Thyroid gland (tissue), 4 donors: ENCODE measurements around the gene AMIGO3. TPM values are rescaled to one million over a fixed set of nuclear protein-coding genes. Genes with fewer than 3 reads are reported as not detected.

Source experiments
- DNase-seq, 2 donors: peaks; one replicate each; pipeline ENCODE4 v3.0.0-alpha.2; 2019
- H3K27ac ChIP-seq, 3 donors: fragments of 200-600 bp; sonication (generic); 1 replicate in 2 of 3; 2 replicates in 1 of 3; pipeline ENCODE4 v1.5.1; 2016 to 2019; ENCODE audit warnings: mild to moderate bottlenecking in 1 of 3, moderate library complexity in 1 of 3
- H3K27me3 ChIP-seq: fragments of 200-600 bp; sonication (generic); one replicate; pipeline ENCODE4 v1.5.1; 2019
- H3K36me3 ChIP-seq, 2 donors: fragments of 200-600 bp; sonication (generic); one replicate each; pipeline ENCODE4 v1.5.1; 2016 to 2019
- H3K4me1 ChIP-seq, 2 donors: fragments of 200-600 bp; sonication (generic); one replicate each; pipeline ENCODE4 v1.5.1; 2017 to 2019
- H3K4me3 ChIP-seq, 3 donors: fragments of 200-600 bp; sonication (generic); replicated peaks in 1 of 3; 1 replicate in 2 of 3; 2 replicates in 1 of 3; pipeline ENCODE4 v1.5.1; 2016; ENCODE audit warnings: mild to moderate bottlenecking in 1 of 3
- H3K9me3 ChIP-seq: fragments of 200-600 bp; sonication (generic); one replicate; pipeline ENCODE4 v1.5.1; 2017
- POLR2A ChIP-seq, 2 donors: fragments of 450-650 bp; IDR thresholded peaks; one replicate each; pipeline ENCODE4 v1.6.1; 2017; ENCODE audit warnings: antibody characterized with exemption in 2 of 2, mild to moderate bottlenecking in 2 of 2, moderate library complexity in 1 of 2
- WGBS, 2 donors: methylation state at CpG; one replicate each; pipeline ENCODE4 v1.1.5; 2017; 5-methylcytosine and 5-hydroxymethylcytosine counted together
- intact Hi-C: fragments of 100-400 bp; cut with DNase I; formaldehyde crosslinking; loops from one replicate; pipeline ENCODE4 v1.15.1; 2023
- total RNA-seq, 4 donors: library from RNA; depleted of rRNA; stranded (reverse); fragments of >200 nt; gene quantifications; one replicate each; pipeline ENCODE4 v1.2.3, GENCODE V29; 2016
- TF ChIP-seq, protein P1 (sequence below), 6 experiments: fragments of 200-600 bp in 3 of 6; fragments of 450-650 bp in 3 of 6; sonication (generic) in 3 of 6; IDR thresholded peaks; one replicate each; pipeline ENCODE4 v1.5.1; 2016 to 2019; ENCODE audit warnings: antibody characterized with exemption in 6 of 6, mild to moderate bottlenecking in 2 of 6, inconsistent platforms in 1 of 6, moderate library complexity in 1 of 6

The AMIGO3 gene, protein sequence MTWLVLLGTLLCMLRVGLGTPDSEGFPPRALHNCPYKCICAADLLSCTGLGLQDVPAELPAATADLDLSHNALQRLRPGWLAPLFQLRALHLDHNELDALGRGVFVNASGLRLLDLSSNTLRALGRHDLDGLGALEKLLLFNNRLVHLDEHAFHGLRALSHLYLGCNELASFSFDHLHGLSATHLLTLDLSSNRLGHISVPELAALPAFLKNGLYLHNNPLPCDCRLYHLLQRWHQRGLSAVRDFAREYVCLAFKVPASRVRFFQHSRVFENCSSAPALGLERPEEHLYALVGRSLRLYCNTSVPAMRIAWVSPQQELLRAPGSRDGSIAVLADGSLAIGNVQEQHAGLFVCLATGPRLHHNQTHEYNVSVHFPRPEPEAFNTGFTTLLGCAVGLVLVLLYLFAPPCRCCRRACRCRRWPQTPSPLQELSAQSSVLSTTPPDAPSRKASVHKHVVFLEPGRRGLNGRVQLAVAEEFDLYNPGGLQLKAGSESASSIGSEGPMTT
- 1 to 10 TPM in 2 of 4 donors, under 1 TPM in 2; 0.40 to 2.8 (median 1.0) TPM for total RNA-seq

DNA sequence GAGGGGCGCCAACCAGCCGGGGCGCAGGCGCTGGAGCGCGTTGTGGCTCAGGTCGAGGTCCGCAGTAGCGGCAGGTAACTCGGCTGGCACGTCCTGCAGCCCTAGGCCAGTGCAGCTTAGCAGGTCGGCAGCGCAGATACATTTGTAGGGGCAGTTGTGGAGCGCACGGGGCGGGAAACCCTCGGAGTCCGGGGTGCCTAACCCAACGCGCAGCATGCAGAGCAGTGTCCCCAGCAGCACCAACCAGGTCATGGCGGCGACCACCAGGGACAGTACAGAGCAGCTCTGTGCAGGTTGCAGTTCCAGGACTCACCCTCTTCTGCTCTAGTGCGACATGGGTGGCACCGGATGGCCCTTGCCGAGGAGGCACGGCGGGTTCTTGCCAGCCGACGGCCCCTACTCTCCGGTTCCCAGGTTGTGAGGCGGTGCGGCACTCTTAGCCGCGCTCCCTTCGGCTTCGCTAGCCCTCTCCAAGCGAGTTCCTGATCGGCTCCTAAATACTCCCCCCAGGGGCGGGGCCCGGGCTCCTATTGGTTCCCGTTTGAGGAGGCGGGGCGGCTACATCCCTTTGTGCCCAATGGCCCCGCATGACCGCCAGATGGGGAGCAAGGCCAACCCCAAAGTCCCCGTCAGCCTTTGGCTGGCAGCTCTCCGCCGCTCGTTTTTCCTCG is at the start of gene AMIGO3:
Gene AMIGO3 (minus strand): TSS at position 471 of the 671 bp plus-strand sequence. CDS start 219 bp downstream, at position 252.
- peak within 1 kb of the TSS; percentile 6 to 52 (median 30) for H3K4me3 ChIP-seq
- peak; percentile 98 to 99 for DNase-seq
- H3K27ac ChIP-seq: peak within 1 kb of the TSS in 1 of 3 donors; percentile 45
- TF ChIP-seq, protein P1, sequence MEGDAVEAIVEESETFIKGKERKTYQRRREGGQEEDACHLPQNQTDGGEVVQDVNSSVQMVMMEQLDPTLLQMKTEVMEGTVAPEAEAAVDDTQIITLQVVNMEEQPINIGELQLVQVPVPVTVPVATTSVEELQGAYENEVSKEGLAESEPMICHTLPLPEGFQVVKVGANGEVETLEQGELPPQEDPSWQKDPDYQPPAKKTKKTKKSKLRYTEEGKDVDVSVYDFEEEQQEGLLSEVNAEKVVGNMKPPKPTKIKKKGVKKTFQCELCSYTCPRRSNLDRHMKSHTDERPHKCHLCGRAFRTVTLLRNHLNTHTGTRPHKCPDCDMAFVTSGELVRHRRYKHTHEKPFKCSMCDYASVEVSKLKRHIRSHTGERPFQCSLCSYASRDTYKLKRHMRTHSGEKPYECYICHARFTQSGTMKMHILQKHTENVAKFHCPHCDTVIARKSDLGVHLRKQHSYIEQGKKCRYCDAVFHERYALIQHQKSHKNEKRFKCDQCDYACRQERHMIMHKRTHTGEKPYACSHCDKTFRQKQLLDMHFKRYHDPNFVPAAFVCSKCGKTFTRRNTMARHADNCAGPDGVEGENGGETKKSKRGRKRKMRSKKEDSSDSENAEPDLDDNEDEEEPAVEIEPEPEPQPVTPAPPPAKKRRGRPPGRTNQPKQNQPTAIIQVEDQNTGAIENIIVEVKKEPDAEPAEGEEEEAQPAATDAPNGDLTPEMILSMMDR (IDR thresholded peaks at IDR 0.05): peak; percentile 34 to 68 (median 60)
- TF ChIP-seq POLR2A (IDR thresholded peaks at IDR 0.05): peak in 1 of 2 donors; percentile 92
- WGBS, 2 donors: 0 to 1% methylated on average over 8 to 22 of the region's 50 CpGs
- H3K4me1 ChIP-seq: peaks cover 23 to 30% of the 10 kb centered on the region in 2 donors
- no peaks in the 10 kb centered on the region for H3K27me3 ChIP-seq
- no peaks in the 10 kb centered on the region for H3K9me3 ChIP-seq
- H3K36me3 ChIP-seq: peaks cover 7 to 15% of the 10 kb centered on the region in 2 donors
- intact Hi-C loops: no loop called here

DNA sequence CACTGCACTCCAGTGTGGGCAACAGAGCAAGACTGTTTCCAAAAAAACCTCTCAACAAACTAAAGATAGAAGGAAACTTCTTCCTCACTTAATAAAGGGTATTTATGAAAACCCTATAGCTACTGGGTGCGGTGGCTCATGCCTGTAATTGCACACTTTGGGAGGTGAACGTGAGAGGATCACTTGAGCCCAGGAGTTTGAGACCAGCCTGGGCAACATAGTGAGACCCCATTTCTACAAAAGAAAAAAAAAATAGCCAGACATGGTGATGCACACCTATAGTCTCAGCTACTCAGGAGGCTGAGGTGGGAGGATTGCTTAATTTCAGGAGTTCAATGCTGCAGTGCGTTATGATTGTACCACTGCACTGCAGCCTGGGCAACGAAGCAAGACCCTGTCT is 44.5 kb upstream of the AMIGO3 start:
- H3K27me3 ChIP-seq: no peaks in the 10 kb centered on the region
- H3K9me3 ChIP-seq: no peaks in the 10 kb centered on the region
- H3K4me1 ChIP-seq: no peaks in the 10 kb centered on the region
- no peak overlapping the region for H3K4me3 ChIP-seq
- no peak for TF ChIP-seq POLR2A (IDR thresholded peaks at IDR 0.05)
- TF ChIP-seq, protein P1 (IDR thresholded peaks at IDR 0.05): no peak
- no peak overlapping the region for H3K27ac ChIP-seq
- intact Hi-C loops: no loop called here
- H3K36me3 ChIP-seq: no peaks in the 10 kb centered on the region
- DNase-seq: no peak
- 95 to 98% methylated on average over 4 of the region's 4 CpGs for WGBS, 2 donors

DNA sequence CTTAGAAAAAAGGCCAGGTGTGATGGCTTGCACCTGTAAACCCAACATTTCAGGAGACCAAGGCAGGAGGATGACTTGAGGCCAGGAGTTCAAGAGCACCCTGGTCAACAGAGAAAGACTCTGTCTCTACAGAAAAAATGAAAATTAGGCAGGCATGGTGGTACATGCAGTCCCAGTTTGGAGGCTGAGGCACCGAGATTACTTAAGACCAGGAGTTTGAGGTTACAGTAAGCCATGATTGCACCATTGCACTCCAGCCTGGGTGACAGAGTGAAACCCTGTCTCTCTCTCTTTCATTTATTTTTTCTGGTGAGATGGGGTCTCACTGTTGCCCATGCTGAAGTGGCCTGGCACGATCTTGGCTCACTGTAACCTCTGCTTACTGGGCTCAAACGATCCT is 42.2 kb upstream of the AMIGO3 start:
- WGBS, 2 donors: 80 to 88% methylated on average over 3 of the region's 3 CpGs
- Histone ChIP-seq H3K36me3 (no peaks in the 10 kb centered on the region), H3K4me3 (no peak overlapping the region), H3K9me3 (no peaks in the 10 kb centered on the region), H3K27ac (no peak overlapping the region), H3K4me1 (no peaks in the 10 kb centered on the region), H3K27me3 (no peaks in the 10 kb centered on the region)
- DNase-seq: no peak
- TF ChIP-seq POLR2A (IDR thresholded peaks at IDR 0.05): no peak
- TF ChIP-seq, protein P1 (IDR thresholded peaks at IDR 0.05): no peak
- intact Hi-C loops: no loop called here

DNA sequence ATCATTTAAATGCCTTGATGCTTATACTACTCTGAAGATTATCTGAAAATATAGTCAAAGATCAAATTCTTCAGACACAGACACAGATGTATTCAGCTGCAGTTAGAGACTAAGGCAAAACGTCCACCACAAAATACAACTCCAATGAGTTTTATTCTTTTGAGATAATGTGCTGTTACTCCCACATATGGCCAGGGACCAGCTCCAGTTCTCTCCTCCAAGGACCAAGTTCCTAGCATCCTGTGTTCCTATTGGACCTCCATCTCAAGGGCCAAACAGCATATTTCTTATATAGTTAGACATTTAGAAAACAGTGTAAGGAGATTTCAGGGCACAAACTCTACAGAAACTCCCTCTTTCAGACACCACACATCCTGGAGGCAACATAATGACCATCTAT is 39.7 kb upstream of the AMIGO3 start:
- H3K9me3 ChIP-seq: no peaks in the 10 kb centered on the region
- no peak for DNase-seq
- H3K4me1 ChIP-seq: peaks cover 3 to 4% of the 10 kb centered on the region in 2 donors
- 60 to 64% methylated on average over 1 of the region's 1 CpG for WGBS, 2 donors
- intact Hi-C loops: no loop called here
- H3K4me3 ChIP-seq: no peak overlapping the region
- H3K27ac ChIP-seq: no peak overlapping the region
- TF ChIP-seq POLR2A (IDR thresholded peaks at IDR 0.05): no peak
- H3K27me3 ChIP-seq: no peaks in the 10 kb centered on the region
- H3K36me3 ChIP-seq: no peaks in the 10 kb centered on the region

DNA sequence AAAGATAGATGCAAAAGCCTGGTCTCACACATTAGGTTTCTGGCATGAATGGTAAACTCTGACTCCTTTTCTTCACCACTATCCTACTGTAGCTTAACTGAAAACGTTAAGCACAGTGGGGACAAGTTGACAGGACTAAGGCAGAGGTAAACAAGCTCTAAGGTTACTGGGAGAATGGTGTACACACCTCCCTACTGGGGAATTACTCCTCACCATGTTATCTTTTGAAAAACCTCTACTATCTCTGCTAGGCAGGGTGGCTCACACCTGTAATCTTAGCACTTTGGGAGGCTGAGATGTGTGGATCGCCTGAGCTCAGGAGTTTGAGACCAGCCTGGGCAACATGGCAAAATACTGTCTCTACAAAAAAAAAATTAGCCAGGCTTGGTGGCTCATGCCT is 37.7 kb upstream of the AMIGO3 start:
- no peaks in the 10 kb centered on the region for H3K9me3 ChIP-seq
- TF ChIP-seq, protein P1 (IDR thresholded peaks at IDR 0.05): no peak
- no peak for TF ChIP-seq POLR2A (IDR thresholded peaks at IDR 0.05)
- no peak overlapping the region for H3K4me3 ChIP-seq
- no peak overlapping the region for H3K27ac ChIP-seq
- DNase-seq: no peak
- H3K27me3 ChIP-seq: no peaks in the 10 kb centered on the region
- WGBS, 2 donors: 66 to 74% methylated on average over 2 of the region's 2 CpGs
- H3K4me1 ChIP-seq: peaks cover 4 to 8% of the 10 kb centered on the region in 2 donors
- intact Hi-C loops: no loop called here
- H3K36me3 ChIP-seq: no peaks in the 10 kb centered on the region
